GM12801 (cell line): ENCODE measurements around the gene NF1.

Experiments
- CTCF ChIP-seq: IDR thresholded peaks from one replicate; pipeline ENCODE4 v1.5.1; 2011; ENCODE audit warnings: control low read depth; ENCODE audit not compliant: insufficient read length; ENCODE audit errors: extremely low read depth

Gene NF1

GRCh38 chr17:31101943-31102342 is 7.2 kb downstream of the NF1 start:
- no peak for TF ChIP-seq CTCF

- TF ChIP-seq CTCF: no peak
Measured at GRCh38 chr17:31105991-31106390, 11.2 kb downstream of the NF1 start.

GRCh38 chr17:31111183-31111582 is 16.4 kb downstream of the NF1 start:
- no peak for TF ChIP-seq CTCF

GRCh38 chr17:31112001-31112661 is 17.4 kb downstream of the NF1 start:
- TF ChIP-seq CTCF: no peak

- TF ChIP-seq CTCF: no peak
Measured at GRCh38 chr17:31113939-31114338, 19.2 kb downstream of the NF1 start.

GRCh38 chr17:31114956-31115555 is 20.3 kb downstream of the NF1 start:
- no peak for TF ChIP-seq CTCF

- TF ChIP-seq CTCF: no peak
Measured at GRCh38 chr17:31116167-31116566, 21.4 kb downstream of the NF1 start.
